Spleen (tissue), 11 donors: ENCODE results near the gene SLCO4A1. TPM values are rescaled to one million over a fixed set of nuclear protein-coding genes. Genes with fewer than 3 reads are reported as not detected.
A peak's percentile ranks its signal among the peaks of the same experiment; 100 is the strongest.

Experiments
- DNase-seq: peaks from one replicate; pipeline ENCODE4 v3.0.0-alpha.2; 2020
- H3K27ac ChIP-seq, 8 donors: fragments of 200-600 bp; sonication (generic) in 7 of 8; 1 replicate in 4 of 8; 2 replicates in 4 of 8; pipeline versions ENCODE4 v1.5.0 to v1.8.0; 2016 to 2021; ENCODE audit warnings: inconsistent platforms in 4 of 8, mild to moderate bottlenecking in 4 of 8, moderate library complexity in 1 of 8
- H3K27me3 ChIP-seq, 7 donors: fragments of 200-600 bp; sonication (generic) in 6 of 7; replicated peaks in 1 of 7; 1 replicate in 4 of 7; 2 replicates in 3 of 7; pipeline versions ENCODE4 v1.5.0 to v1.8.0; 2016 to 2021; ENCODE audit warnings: inconsistent platforms in 3 of 7, mild to moderate bottlenecking in 1 of 7
- H3K36me3 ChIP-seq, 6 donors: fragments of 200-600 bp; sonication (generic) in 5 of 6; 1 replicate in 4 of 6; 2 replicates in 2 of 6; pipeline versions ENCODE4 v1.5.0 to v1.8.0; 2016 to 2021; ENCODE audit warnings: inconsistent platforms in 2 of 6
- H3K4me1 ChIP-seq, 6 donors: fragments of 200-600 bp; sonication (generic) in 5 of 6; 1 replicate in 3 of 6; 2 replicates in 3 of 6; pipeline versions ENCODE4 v1.5.0 to v1.8.0; 2016 to 2021; ENCODE audit warnings: inconsistent platforms in 3 of 6
- H3K4me3 ChIP-seq, 8 donors: fragments of 200-600 bp; sonication (generic) in 7 of 8; 1 replicate in 4 of 8; 2 replicates in 4 of 8; pipeline versions ENCODE4 v1.5.0 to v1.8.0; 2016 to 2021; ENCODE audit warnings: inconsistent platforms in 4 of 8, mild to moderate bottlenecking in 4 of 8, moderate library complexity in 2 of 8
- H3K9me3 ChIP-seq, 8 donors: fragments of 200-600 bp; sonication (generic) in 7 of 8; 1 replicate in 4 of 8; 2 replicates in 4 of 8; pipeline versions ENCODE4 v1.5.0 to v1.8.0; 2016 to 2021; ENCODE audit warnings: inconsistent platforms in 4 of 8
- CTCF ChIP-seq, 11 experiments: fragments of 200-600 bp in 7 of 11; fragments of 450-650 bp in 4 of 11; sonication (generic) in 4 of 11; IDR thresholded peaks in 8 of 11; conservative IDR thresholded peaks in 3 of 11; 1 replicate in 7 of 11; 2 replicates in 4 of 11; pipeline versions ENCODE4 v1.4.0 to v1.8.0; 2016 to 2021; ENCODE audit warnings: antibody characterized with exemption in 11 of 11, inconsistent platforms in 4 of 11, mild to moderate bottlenecking in 1 of 11
- POLR2A ChIP-seq, 3 donors: fragments of 450-650 bp; IDR thresholded peaks; one replicate each; pipeline ENCODE4 v1.5.1; 2017; ENCODE audit warnings: antibody characterized with exemption in 3 of 3, mild to moderate bottlenecking in 1 of 3
- POLR2AphosphoS5 ChIP-seq, 3 donors: sonication (generic); formaldehyde crosslinking; IDR thresholded peaks; one replicate each; pipeline ENCODE4 v1.5.1; 2017; ENCODE audit warnings: antibody characterized with exemption in 3 of 3
- WGBS, 5 donors: extraction: QIAGEN DNeasy Blood & Tissue Kit in 3 of 5; methylation state at CpG; one replicate each; pipeline versions ENCODE4 v1.1.5 to v1.1.7; 2013 to 2018; 5-methylcytosine and 5-hydroxymethylcytosine counted together
- intact Hi-C: fragments of 100-400 bp; cut with DNase I; formaldehyde crosslinking; loops from one replicate; pipeline ENCODE4 v1.15.0; 2023; ENCODE audit warnings: low total_unique reads
- polyA plus RNA-seq, 3 donors: library from polyadenylated mRNA; stranded (reverse); fragments of 200-250 nt; gene quantifications; one replicate each; pipeline ENCODE4 v1.2.1, GENCODE V29; 2013
- total RNA-seq, 7 donors: library from RNA; depleted of rRNA in 3 of 7; stranded (reverse); fragments of >200 nt in 3 of 7; fragmentation: NEBNext Ultra II Directional in 4 of 7; extraction: Animal tissue kit (Norgen Biotek cat#: 25700) in 4 of 7; gene quantifications; one replicate each; pipeline versions ENCODE4 v1.1.0 to v1.2.1, GENCODE V29; 2016 to 2021
- donor health status: healthy with polysubstance abuse.
- donor health status: DM: no; HTN: no; CAD: no; lungs with moderate emphysema.
- donor health status: DM: no; HTN: no; CAD: no.
- donor health status: Bipolar disorder and iron deficiency.
- donor health status: healthy.
- donor health status: DM: no; HTN: no; CAD: no.
- donor health status: DM: yes; HTN: yes; CAD: no.

The SLCO4A1 gene
- total and polyA plus RNA-seq, 10 donors = 2.9 to 16.3 (median 7.0) TPM

GRCh38 chr20:62659488-62660239 is 17.4 kb downstream of the SLCO4A1 start:
- peaks cover 0 to 48% (median 0%) of the 10 kb centered on the region in 6 donors for H3K36me3 ChIP-seq
- TF ChIP-seq POLR2A (IDR thresholded peaks at IDR 0.05) (no peak), CTCF (IDR thresholded peaks at IDR 0.05 in 8 of 11, conservative IDR thresholded peaks at IDR 0.05 in 3 of 11) (no peak), POLR2AphosphoS5 (IDR thresholded peaks at IDR 0.05) (no peak)

DNA sequence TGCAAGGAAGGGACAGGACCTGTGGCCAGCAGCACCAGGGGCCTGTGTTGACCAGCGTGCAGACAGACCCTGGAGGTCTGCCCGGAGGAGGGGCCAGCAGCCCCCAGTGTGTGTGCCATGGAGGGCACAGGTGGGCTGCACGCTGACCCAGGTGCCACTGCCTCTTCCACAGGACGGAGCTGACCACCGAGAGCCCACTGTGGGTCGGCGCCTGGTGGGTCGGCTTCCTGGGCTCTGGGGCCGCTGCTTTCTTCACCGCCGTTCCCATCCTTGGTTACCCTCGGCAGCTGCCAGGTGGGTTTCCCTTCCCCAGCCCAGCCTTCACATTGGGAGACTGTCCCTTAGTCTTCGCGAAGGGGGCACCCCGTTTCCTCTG is 17.9 kb downstream of the SLCO4A1 start:
- no peak overlapping the region for H3K27ac ChIP-seq
- WGBS, 5 donors = 91 to 95% (median 92%) methylated on average over 12 to 15 of the region's 15 CpGs
- peaks cover 0 to 51% (median 0%) of the 10 kb centered on the region in 6 donors for H3K36me3 ChIP-seq
- DNase-seq = no peak
- H3K4me1 ChIP-seq = peaks cover 0 to 23% (median 3%) of the 10 kb centered on the region in 6 donors
- no peak overlapping the region for H3K4me3 ChIP-seq
- no peaks in the 10 kb centered on the region for H3K9me3 ChIP-seq
- intact Hi-C loops = no loop called here
- TF ChIP-seq POLR2A (IDR thresholded peaks at IDR 0.05) (no peak), CTCF (IDR thresholded peaks at IDR 0.05 in 8 of 11, conservative IDR thresholded peaks at IDR 0.05 in 3 of 11) (no peak), POLR2AphosphoS5 (IDR thresholded peaks at IDR 0.05) (no peak)
- H3K27me3 ChIP-seq = no peaks in the 10 kb centered on the region

More at GRCh38 chr20:62659488-62660239, 17.4 kb downstream of the SLCO4A1 start:
- H3K9me3 ChIP-seq = no peaks in the 10 kb centered on the region
- H3K27me3 ChIP-seq = no peaks in the 10 kb centered on the region
- 92 to 96% (median 93%) methylated on average over 26 to 29 of the region's 29 CpGs for WGBS, 5 donors
- intact Hi-C loops = no loop called here
- no peak for DNase-seq
- H3K4me3 ChIP-seq = no peak overlapping the region
- peak overlapping the region in 3 of 8 donors; percentile 36 to 53 (median 48) for H3K27ac ChIP-seq
- peaks cover 0 to 26% (median 3%) of the 10 kb centered on the region in 6 donors for H3K4me1 ChIP-seq

GRCh38 chr20:62660768-62661167 is 18.5 kb downstream of the SLCO4A1 start:
- no peak for DNase-seq
- intact Hi-C loops = no loop called here
- WGBS, 5 donors = 75 to 93% (median 79%) methylated on average over 16 to 18 of the region's 18 CpGs

More at GRCh38 chr20:62660768-62661167, 18.5 kb downstream of the SLCO4A1 start:
- Histone ChIP-seq H3K27me3 (no peaks in the 10 kb centered on the region), H3K36me3 (peaks cover 0 to 51% (median 0%) of the 10 kb centered on the region in 6 donors), H3K4me1 (peaks cover 0 to 17% (median 0%) of the 10 kb centered on the region in 6 donors), H3K4me3 (no peak overlapping the region), H3K27ac (no peak overlapping the region), H3K9me3 (no peaks in the 10 kb centered on the region)
- TF ChIP-seq POLR2AphosphoS5 (IDR thresholded peaks at IDR 0.05) (no peak), POLR2A (IDR thresholded peaks at IDR 0.05) (no peak), CTCF (IDR thresholded peaks at IDR 0.05 in 8 of 11, conservative IDR thresholded peaks at IDR 0.05 in 3 of 11) (no peak)
